ENCODE results near the gene ZNF408. TPM values are rescaled to one million over a fixed set of nuclear protein-coding genes. Genes with fewer than 3 reads are reported as not detected.

The ZNF408 gene
- 4.0 to 8.1 TPM (median 5.0 TPM) in 3 replicates for polyA plus RNA-seq
- 2.3 TPM for polyA plus RNA-seq (2011; ENCODE audit: low read depth)
- polyA plus RNA-seq (2011; cell fraction: cytosol; rRNA removed) = 2.6 and 5.2 TPM in 2 replicates
- polyA plus RNA-seq (2011; cell fraction: nucleus; rRNA removed) = 8.1 and 9.8 TPM in 2 replicates
- polyA plus RNA-seq (2012; ENCODE audit: low replicate concordance) = 8.5 and 9.7 TPM in 2 replicates
- polyA minus RNA-seq = 3.7 to 14.4 TPM (median 4.3 TPM) in 3 replicates
- polyA minus RNA-seq (2011; cell fraction: cytosol; rRNA and poly(A)+ RNA removed) = 7.9 TPM
- 5.7 and 6.8 TPM in 2 replicates for polyA minus RNA-seq (2011; cell fraction: nucleus; rRNA and poly(A)+ RNA removed)

- Histone ChIP-seq H3K27me3 (ENCODE audit: control insufficient read depth, extremely low read depth, insufficient read depth, low read length) (no peaks in the 10 kb centered on the region), H3K79me2 (ENCODE audit: control insufficient read depth, insufficient read depth, low read length) (peaks cover 70% of the 10 kb centered on the region), H2AFZ (ENCODE audit: control insufficient read depth, low read length) (peak within 1 kb of the TSS; percentile 96), H3K9me1 (ENCODE audit: control insufficient read depth, extremely low read depth, insufficient read depth, low read length) (no peaks in the 10 kb centered on the region), H3K4me1 (ENCODE audit: control insufficient read depth, extremely low read depth, insufficient read depth, low read length) (peaks cover 13% of the 10 kb centered on the region), H4K20me1 (ENCODE audit: control insufficient read depth, extremely low read depth, insufficient read depth, low read length) (no peaks in the 10 kb centered on the region), H3K9me3 (ENCODE audit: control insufficient read depth, low read depth, low read length) (no peaks in the 10 kb centered on the region), H3K4me3 (ENCODE audit: control insufficient read depth in 2 of 3, extremely low read depth in 1 of 3, insufficient read depth in 2 of 3, low read depth in 1 of 3, low read length in 3 of 3) (peak within 1 kb of the TSS; percentile 81 to 97 (median 85)), H3K27ac (ENCODE audit: control insufficient read depth, insufficient read depth, low read length) (peak within 1 kb of the TSS; percentile 97), H3K36me3 (ENCODE audit: control insufficient read depth in 2 of 2, extremely low read depth in 1 of 2, insufficient read depth in 2 of 2, low read length in 2 of 2) (peaks cover 26 to 34% of the 10 kb centered on the region in 2 experiments), H3K9ac (ENCODE audit: control insufficient read depth, extremely low read depth, insufficient read depth, low read length) (peak within 1 kb of the TSS; percentile 88), H3K4me2 (ENCODE audit: control insufficient read depth, extremely low read depth, insufficient read depth, low read depth, low read length) (peak within 1 kb of the TSS; percentile 97)
- FAIRE-seq (peak; percentile 87), DNase-seq (ENCODE audit: low read depth, low spot score) (peak; percentile 85)
- TF ChIP-seq CTCF (optimal IDR thresholded peaks at IDR 0.05 in 1 of 3, IDR thresholded peaks at IDR 0.05 in 1 of 3, conservative IDR thresholded peaks at IDR 0.05 in 1 of 3; ENCODE audit: extremely low read depth in 1 of 3, insufficient read depth in 2 of 3, low read length in 3 of 3) (no peak), EZH2 (IDR thresholded peaks at IDR 0.05; ENCODE audit: low read length) (no peak)
- dilution Hi-C loops (cut with MboI; ENCODE audit: extremely low pct_ligation_motif_present, low sequenced_read_pairs) = no loop called here
Measured at GRCh38 chr11:46700241-46701077, at the start of gene ZNF408, which contains the start of gene ARHGAP1. Gene ZNF408 (plus strand): TSS chr11:46701031. CDS start chr11:46701048, 17 bp downstream. Gene ARHGAP1 (minus strand): TSS chr11:46700619. CDS start chr11:46696107, 4,512 bp downstream.

- no peak overlapping the region for H3K4me2 ChIP-seq (ENCODE audit: control insufficient read depth, extremely low read depth, insufficient read depth, low read depth, low read length)
Measured at GRCh38 chr11:46655631-46656030, 45.2 kb upstream of the ZNF408 start.

More at GRCh38 chr11:46655631-46656030, 45.2 kb upstream of the ZNF408 start:
- no peaks in the 10 kb centered on the region for H3K79me2 ChIP-seq (ENCODE audit: control insufficient read depth, insufficient read depth, low read length)
- no peak for DNase-seq (ENCODE audit: low read depth, low spot score)
- no peaks in the 10 kb centered on the region for H3K27me3 ChIP-seq (ENCODE audit: control insufficient read depth, extremely low read depth, insufficient read depth, low read length)
- H2AFZ ChIP-seq (ENCODE audit: control insufficient read depth, low read length) = no peak overlapping the region
- H3K4me3 ChIP-seq (ENCODE audit: control insufficient read depth in 2 of 3, extremely low read depth in 1 of 3, insufficient read depth in 2 of 3, low read depth in 1 of 3, low read length in 3 of 3) = no peak overlapping the region
- no peak overlapping the region for H3K27ac ChIP-seq (ENCODE audit: control insufficient read depth, insufficient read depth, low read length)
- peaks cover 3% of the 10 kb centered on the region for H4K20me1 ChIP-seq (ENCODE audit: control insufficient read depth, extremely low read depth, insufficient read depth, low read length)
- no peak for FAIRE-seq
- dilution Hi-C loops (cut with MboI; ENCODE audit: extremely low pct_ligation_motif_present, low sequenced_read_pairs) = no loop called here
- TF ChIP-seq CTCF (optimal IDR thresholded peaks at IDR 0.05 in 1 of 3, IDR thresholded peaks at IDR 0.05 in 1 of 3, conservative IDR thresholded peaks at IDR 0.05 in 1 of 3; ENCODE audit: extremely low read depth in 1 of 3, insufficient read depth in 2 of 3, low read length in 3 of 3) = no peak
- TF ChIP-seq EZH2 (IDR thresholded peaks at IDR 0.05; ENCODE audit: low read length) = no peak
- H3K9ac ChIP-seq (ENCODE audit: control insufficient read depth, extremely low read depth, insufficient read depth, low read length) = no peak overlapping the region
- H3K9me1 ChIP-seq (ENCODE audit: control insufficient read depth, extremely low read depth, insufficient read depth, low read length) = no peaks in the 10 kb centered on the region
- H3K4me1 ChIP-seq (ENCODE audit: control insufficient read depth, extremely low read depth, insufficient read depth, low read length) = no peaks in the 10 kb centered on the region
- no peaks in the 10 kb centered on the region for H3K9me3 ChIP-seq (ENCODE audit: control insufficient read depth, low read depth, low read length)
- peaks cover 16 to 19% of the 10 kb centered on the region in 2 experiments for H3K36me3 ChIP-seq (ENCODE audit: control insufficient read depth in 2 of 2, extremely low read depth in 1 of 2, insufficient read depth in 2 of 2, low read length in 2 of 2)

Measured in keratinocyte (primary cell).